Esophagus muscularis mucosa (tissue), 4 donors: Measurements from ENCODE around the gene CD200R1L. TPM values are rescaled to one million over a fixed set of nuclear protein-coding genes. Genes with fewer than 3 reads are reported as not detected.

Experiments
- DNase-seq: peaks from one replicate; pipeline ENCODE4 v3.0.0-alpha.2; 2017; ENCODE audit errors: extremely low spot score
- H3K27ac ChIP-seq, 4 donors: fragments of 200-600 bp; sonication (generic); replicated peaks in 1 of 4; 1 replicate in 3 of 4; 2 replicates in 1 of 4; pipeline ENCODE4 v1.5.1; 2016 to 2019; ENCODE audit warnings: mild to moderate bottlenecking in 1 of 4
- H3K27me3 ChIP-seq, 4 donors: fragments of 200-600 bp; sonication (generic); one replicate each; pipeline versions ENCODE4 v1.5.1 to v1.6.0; 2016 to 2019
- H3K36me3 ChIP-seq, 4 donors: fragments of 200-600 bp; sonication (generic); one replicate each; pipeline ENCODE4 v1.5.1; 2016 to 2019
- H3K4me1 ChIP-seq, 4 donors: fragments of 200-600 bp; sonication (generic); one replicate each; pipeline ENCODE4 v1.5.1; 2016 to 2019
- H3K4me3 ChIP-seq, 4 donors: fragments of 200-600 bp; sonication (generic); 1 replicate in 2 of 4; 2 replicates in 2 of 4; pipeline ENCODE4 v1.5.1; 2016 to 2019; ENCODE audit warnings: mild to moderate bottlenecking in 4 of 4, moderate library complexity in 1 of 4
- H3K9me3 ChIP-seq, 4 donors: fragments of 200-600 bp; sonication (generic); 1 replicate in 3 of 4; 2 replicates in 1 of 4; pipeline ENCODE4 v1.5.1; 2016 to 2019
- CTCF ChIP-seq, 3 experiments: fragments of 200-600 bp in 2 of 3; fragments of 450-650 bp in 1 of 3; sonication (generic) in 2 of 3; IDR thresholded peaks; one replicate each; pipeline ENCODE4 v1.5.1; 2017 to 2019; ENCODE audit warnings: antibody characterized with exemption in 3 of 3, mild to moderate bottlenecking in 2 of 3, moderate library complexity in 1 of 3
- EP300 ChIP-seq: sonication (generic); formaldehyde crosslinking; IDR thresholded peaks from one replicate; pipeline ENCODE4 v1.6.1; 2017; ENCODE audit warnings: antibody characterized with exemption
- POLR2A ChIP-seq: fragments of 450-650 bp; IDR thresholded peaks from one replicate; pipeline ENCODE4 v1.6.1; 2017; ENCODE audit warnings: antibody characterized with exemption, moderate library complexity, mild to moderate bottlenecking, low read depth
- POLR2AphosphoS5 ChIP-seq, 2 donors: sonication (generic); formaldehyde crosslinking; IDR thresholded peaks; one replicate each; pipeline ENCODE4 v1.6.1; 2017; ENCODE audit warnings: antibody characterized with exemption in 2 of 2
- WGBS: methylation state at CpG from one replicate; pipeline ENCODE4 v1.1.5; 2018; 5-methylcytosine and 5-hydroxymethylcytosine counted together
- intact Hi-C: fragments of 100-400 bp; cut with DNase I; formaldehyde crosslinking; loops from one replicate; pipeline ENCODE4 v1.15.1; 2023
- total RNA-seq, 4 donors: library from RNA; depleted of rRNA; stranded (reverse); fragments of >200 nt; gene quantifications; one replicate each; pipeline versions ENCODE4 v1.1.0 to v1.2.1, GENCODE V29; 2016

CD200R1L gene
- total RNA-seq, 4 donors from 2014 or later: not detected

- 64% methylated on average over 9 of the region's 9 CpGs for WGBS
- TF ChIP-seq EP300: no peak
- TF ChIP-seq CTCF (IDR thresholded peaks at IDR 0.05): no peak
- no peak for TF ChIP-seq POLR2A
- no peak for TF ChIP-seq POLR2AphosphoS5 (IDR thresholded peaks at IDR 0.05)
Observed at GRCh38 chr3:112785321-112786001, 61.2 kb downstream of the CD200R1L start.

GRCh38 chr3:112782491-112782890 is 64.2 kb downstream of the CD200R1L start:
- Histone ChIP-seq H3K4me1 (peaks cover 0 to 37% (median 31%) of the 10 kb centered on the region in 4 donors), H3K4me3 (no peak overlapping the region), H3K36me3 (no peaks in the 10 kb centered on the region), H3K27me3 (no peaks in the 10 kb centered on the region), H3K27ac (no peak overlapping the region), H3K9me3 (no peaks in the 10 kb centered on the region)
- no peak for TF ChIP-seq EP300
- no peak for TF ChIP-seq POLR2A
- TF ChIP-seq CTCF (IDR thresholded peaks at IDR 0.05): no peak
- no peak for TF ChIP-seq POLR2AphosphoS5 (IDR thresholded peaks at IDR 0.05)
- intact Hi-C loops: no loop called here
- 63% methylated on average over 2 of the region's 2 CpGs for WGBS
- no peak for DNase-seq

More at GRCh38 chr3:112785321-112786001, 61.2 kb downstream of the CD200R1L start:
- intact Hi-C loops: no loop called here
- Histone ChIP-seq H3K27me3 (no peaks in the 10 kb centered on the region), H3K27ac (no peak overlapping the region), H3K4me1 (peaks cover 0 to 15% (median 8%) of the 10 kb centered on the region in 4 donors), H3K9me3 (no peaks in the 10 kb centered on the region), H3K36me3 (no peaks in the 10 kb centered on the region), H3K4me3 (no peak overlapping the region)
- no peak for DNase-seq

- 92% methylated on average over 1 of the region's 1 CpG for WGBS
- intact Hi-C loops: no loop called here
- no peaks in the 10 kb centered on the region for H3K36me3 ChIP-seq
- no peak overlapping the region for H3K4me3 ChIP-seq
- no peak overlapping the region for H3K27ac ChIP-seq
- no peaks in the 10 kb centered on the region for H3K27me3 ChIP-seq
- peaks cover 0 to 37% (median 36%) of the 10 kb centered on the region in 4 donors for H3K4me1 ChIP-seq
- H3K9me3 ChIP-seq: no peaks in the 10 kb centered on the region
- TF ChIP-seq CTCF (IDR thresholded peaks at IDR 0.05) (no peak), POLR2A (no peak), POLR2AphosphoS5 (IDR thresholded peaks at IDR 0.05) (no peak), EP300 (no peak)
- no peak for DNase-seq
Observed at GRCh38 chr3:112781599-112781998, 65.1 kb downstream of the CD200R1L start.

GRCh38 chr3:112779558-112780480 is 66.8 kb downstream of the CD200R1L start:
- Histone ChIP-seq H3K27ac (peak overlapping the region; percentile 1 to 60 (median 18)), H3K4me1 (peaks cover 0 to 46% (median 31%) of the 10 kb centered on the region in 4 donors), H3K9me3 (no peaks in the 10 kb centered on the region), H3K27me3 (no peaks in the 10 kb centered on the region), H3K4me3 (no peak overlapping the region), H3K36me3 (no peaks in the 10 kb centered on the region)
- intact Hi-C loops: no loop called here
- TF ChIP-seq EP300 (no peak), CTCF (IDR thresholded peaks at IDR 0.05) (no peak), POLR2AphosphoS5 (IDR thresholded peaks at IDR 0.05) (no peak), POLR2A (no peak)
- WGBS: 71% methylated on average over 3 of the region's 3 CpGs
- no peak for DNase-seq
